GM18517 (cell line): ENCODE measurements around the gene ZNF578.
"Not testable (repeated sequence)": the region's sequence is repeated elsewhere in the genome, so short reads cannot be mapped to it uniquely, and the experiment has no call there.

Experiments
- ATAC-seq: cut with Tn5 transposase; IDR thresholded peaks from one replicate; pipeline ENCODE4 v1.9.1; 2021; ENCODE audit warnings: mild to moderate bottlenecking, moderate library complexity; ENCODE audit not compliant: unreplicated experiment

ZNF578 gene

GRCh38 chr19:52453324-52454094 lies at the start of gene ZNF578:
TSS of gene ZNF578 (plus strand) at chr19:52453553. CDS start at chr19:52501846, 48,293 bp downstream.
- ATAC-seq: no peak

- ATAC-seq: no peak
Observed at GRCh38 chr19:52410276-52410675, 43.1 kb upstream of the ZNF578 start.

DNA sequence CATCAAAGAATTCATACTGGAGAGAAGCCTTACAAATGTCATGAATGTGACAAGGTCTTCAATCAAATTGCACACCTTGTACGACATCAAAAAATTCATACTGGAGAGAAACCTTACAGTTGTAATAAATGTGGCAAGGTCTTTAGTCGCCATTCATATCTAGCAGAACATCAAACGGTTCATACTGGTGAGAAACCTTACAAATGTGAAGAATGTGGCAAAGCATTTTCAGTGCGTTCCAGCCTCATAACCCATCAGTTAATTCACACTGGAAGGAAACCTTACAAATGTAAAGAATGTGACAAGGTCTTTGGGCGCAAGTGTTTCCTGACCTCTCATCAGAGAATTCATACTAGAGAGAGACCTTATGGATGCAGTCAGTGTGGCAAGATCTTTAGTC lies 37.6 kb upstream of the ZNF578 start:
- no peak for ATAC-seq

- no peak for ATAC-seq
Observed at GRCh38 chr19:52428937-52429336, 24.4 kb upstream of the ZNF578 start, which contains the start of gene ZNF534. TSS of gene ZNF534 (plus strand) at chr19:52429148. CDS start at chr19:52431475, 2,327 bp downstream.

GRCh38 chr19:52442179-52442578 lies 11.2 kb upstream of the ZNF578 start:
- ATAC-seq: no peak

- no peak for ATAC-seq
Observed at GRCh38 chr19:52444506-52444905, 8.8 kb upstream of the ZNF578 start.

GRCh38 chr19:52451241-52451640 lies 2.1 kb upstream of the ZNF578 start:
- no peak for ATAC-seq

DNA sequence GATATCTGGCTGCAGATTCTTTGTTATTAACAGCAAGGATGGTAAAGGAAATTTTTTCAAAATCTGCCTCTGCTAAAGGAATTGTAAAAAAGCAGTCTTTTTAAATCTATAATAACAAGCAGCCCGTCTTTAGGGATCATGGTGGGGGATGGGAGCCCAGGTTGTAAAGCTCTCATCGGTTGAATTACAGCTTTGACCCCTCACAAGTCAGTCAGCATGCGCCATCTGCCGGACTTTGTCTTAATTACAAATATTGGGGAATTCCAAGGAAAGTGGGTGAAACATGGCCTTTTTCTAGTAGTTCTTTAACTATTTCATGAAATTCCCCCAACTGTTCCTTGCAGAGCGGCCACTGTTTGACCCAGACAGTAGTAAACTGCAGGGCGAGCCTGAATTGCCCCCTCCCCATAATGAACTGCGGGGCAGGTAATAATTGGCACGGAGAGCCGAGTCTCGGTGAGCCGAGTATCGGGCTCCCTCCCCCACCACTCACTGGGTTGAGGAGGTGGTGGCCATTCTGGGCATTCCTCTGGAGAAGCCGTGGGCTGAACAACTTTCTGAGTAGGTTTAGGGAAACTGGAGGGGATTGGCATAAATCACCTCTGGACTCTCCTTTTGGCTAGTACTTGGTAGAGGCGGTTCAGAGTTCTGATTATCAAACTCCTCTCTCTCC lies 11.6 kb downstream of the ZNF578 start:
- no peak for ATAC-seq

DNA sequence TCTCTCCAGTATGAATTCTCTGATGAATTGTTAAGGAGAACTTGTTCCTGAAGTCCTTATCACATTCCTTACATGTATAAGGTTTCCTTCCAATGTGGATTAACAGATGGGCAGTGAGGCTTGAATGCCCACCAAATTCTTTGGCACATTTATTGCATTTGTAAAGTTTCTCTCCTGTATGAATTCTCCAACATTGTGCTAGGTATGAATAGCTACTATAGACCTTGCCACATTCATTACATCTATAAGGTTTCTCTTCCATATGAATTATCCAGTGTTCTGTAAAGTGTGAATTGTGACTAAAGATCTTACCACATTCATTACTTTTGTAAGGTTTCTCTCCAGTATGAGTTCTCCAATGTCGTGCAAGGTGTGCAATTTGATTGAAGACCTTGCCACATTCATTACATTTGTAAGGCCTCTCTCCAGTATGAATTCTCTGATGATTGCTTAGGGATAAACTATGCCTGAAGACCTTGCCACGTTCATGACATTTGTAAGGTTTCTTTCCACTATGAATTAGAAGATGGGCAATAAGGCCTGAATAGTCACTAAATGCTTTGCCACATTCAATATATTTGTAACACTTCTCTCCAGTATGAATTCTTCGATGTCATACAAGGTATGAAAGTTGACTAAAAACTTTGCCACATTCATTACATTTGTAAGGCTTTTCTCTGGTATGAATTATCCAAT lies 20.4 kb downstream of the ZNF578 start:
- no peak for ATAC-seq

DNA sequence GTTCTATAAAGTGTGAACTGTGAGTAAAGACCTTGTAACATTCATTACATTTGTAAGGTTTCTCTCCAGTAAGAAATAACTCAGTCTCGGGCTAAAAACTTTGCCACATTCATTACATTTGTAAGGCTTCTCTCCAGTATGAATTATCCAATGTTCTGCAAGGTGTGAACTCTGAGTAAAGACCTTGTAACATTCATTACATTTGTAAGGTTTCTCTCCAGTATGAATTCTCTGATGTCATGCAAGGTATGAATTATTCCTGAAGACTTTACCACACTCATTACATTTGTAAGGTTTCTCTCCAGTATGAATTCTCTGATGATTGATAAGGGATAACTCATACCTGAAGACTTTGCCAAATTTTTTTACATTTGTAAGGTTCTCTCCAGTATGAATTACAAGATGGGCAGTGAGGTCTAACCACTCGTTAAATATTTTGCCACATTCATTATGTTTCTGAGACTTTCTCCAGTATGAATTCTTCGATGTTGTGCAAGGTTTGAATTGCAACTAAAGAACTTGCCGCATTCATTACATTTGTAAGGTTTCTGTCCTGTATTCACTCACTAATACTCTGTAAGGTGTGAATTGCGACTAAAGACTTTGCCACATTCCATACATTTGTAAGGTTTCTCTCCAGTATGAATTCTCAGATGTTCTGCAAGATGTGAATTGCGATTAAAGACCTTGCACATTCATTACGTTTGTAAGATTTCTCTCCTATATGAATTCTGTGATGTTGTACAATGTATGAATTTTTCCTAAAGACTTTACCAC lies 21.2 kb downstream of the ZNF578 start:
- ATAC-seq: no peak

- not testable (repeated sequence) for ATAC-seq
Observed at GRCh38 chr19:52484111-52484743, 30.9 kb downstream of the ZNF578 start.

DNA sequence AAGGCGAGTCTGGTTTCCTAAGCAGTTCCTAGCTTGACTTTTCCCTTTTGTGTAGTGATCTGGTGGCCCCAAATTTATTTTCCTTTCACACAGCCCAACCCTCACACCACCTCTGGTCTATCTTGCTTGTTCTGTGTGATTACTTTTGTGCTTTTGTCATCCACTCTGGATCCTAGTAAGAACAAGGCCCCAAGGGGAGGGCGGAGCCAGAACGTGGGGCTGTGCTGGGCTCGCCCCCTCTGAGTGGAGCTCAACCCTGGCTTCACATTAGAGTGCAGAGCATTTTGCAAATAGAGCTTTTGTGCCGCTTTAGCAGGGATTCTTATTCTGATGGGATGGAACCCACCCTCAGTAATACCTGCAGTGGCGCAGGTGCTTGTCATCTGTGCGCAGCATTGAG lies 31.7 kb downstream of the ZNF578 start:
- ATAC-seq: not testable (repeated sequence)

DNA sequence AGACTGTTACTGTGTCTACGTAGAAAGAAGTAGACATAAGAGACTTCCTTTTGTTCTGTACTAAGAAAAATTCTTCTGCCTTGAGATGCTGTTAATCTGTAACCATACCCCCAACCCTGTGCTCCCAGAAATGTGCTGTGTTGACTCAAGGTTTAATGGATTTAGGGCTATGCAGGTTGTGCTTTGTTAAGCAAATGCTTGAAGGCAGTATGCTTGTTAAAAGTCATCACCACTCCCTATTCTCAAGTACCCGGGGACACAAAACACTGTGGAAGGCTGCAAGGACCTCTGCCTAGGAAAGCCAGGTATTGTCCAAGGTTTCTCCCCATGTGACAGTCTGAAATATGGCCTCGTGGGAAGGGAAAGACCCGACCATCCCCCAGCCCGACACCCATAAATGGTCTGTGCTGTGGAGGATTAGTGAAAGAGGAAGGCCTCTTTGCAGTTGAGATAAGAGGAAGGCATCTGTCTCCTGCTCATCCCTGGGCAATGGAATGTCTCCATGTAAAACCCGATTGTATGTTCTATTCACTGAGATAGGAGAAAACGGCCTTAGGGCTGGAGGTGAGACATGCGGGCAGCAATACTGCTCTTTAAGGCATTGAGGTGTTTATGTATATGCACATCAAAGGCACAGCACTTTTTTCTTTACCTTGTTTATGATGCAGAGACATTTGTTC lies 32.3 kb downstream of the ZNF578 start:
- not testable (repeated sequence) for ATAC-seq

- no peak for ATAC-seq
Observed at GRCh38 chr19:52492201-52492993, 39.0 kb downstream of the ZNF578 start.

GRCh38 chr19:52492994-52493470 lies 39.7 kb downstream of the ZNF578 start:
- no peak for ATAC-seq

DNA sequence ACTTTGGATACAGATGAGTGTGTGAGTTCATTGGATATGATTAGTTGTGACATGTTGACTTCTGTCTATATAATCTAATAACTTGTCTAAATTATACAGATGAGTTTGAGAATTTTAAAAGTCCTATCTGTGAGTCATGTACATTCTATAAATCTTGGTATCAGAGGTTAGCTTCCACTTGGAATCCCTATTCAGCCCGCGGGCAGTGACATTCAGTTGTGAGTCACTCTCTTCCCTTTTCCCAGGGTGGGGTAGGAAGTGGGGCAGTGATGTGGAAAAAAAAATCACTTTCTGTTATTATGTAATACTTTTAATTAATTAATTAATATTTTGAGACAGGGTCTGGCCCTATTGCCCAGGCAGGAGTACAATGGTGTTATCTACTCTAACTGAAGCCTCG lies 41.2 kb downstream of the ZNF578 start:
- ATAC-seq: no peak

DNA sequence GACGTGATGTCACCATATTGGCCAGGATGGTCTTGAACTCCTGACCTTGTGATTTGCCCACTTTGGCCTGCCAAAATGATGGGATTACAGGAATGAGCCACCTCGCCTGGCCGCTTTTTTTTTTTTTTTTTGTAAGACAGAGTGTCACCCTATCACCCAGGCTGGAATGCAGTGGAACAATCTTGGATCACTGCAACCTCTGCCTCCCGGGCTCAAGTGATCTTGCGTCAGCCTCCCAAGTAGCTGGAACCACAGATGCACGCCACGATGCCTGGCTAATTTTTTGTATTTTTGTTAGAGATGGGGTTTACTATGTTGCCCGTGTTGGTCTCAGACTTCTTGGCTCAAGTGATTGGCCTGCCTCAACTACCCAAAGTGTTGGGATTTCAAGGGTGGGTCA lies 45.2 kb downstream of the ZNF578 start:
- ATAC-seq: no peak

GRCh38 chr19:52500474-52500873 lies 47.1 kb downstream of the ZNF578 start:
- ATAC-seq: not testable (repeated sequence)

GRCh38 chr19:52500991-52501390 lies 47.6 kb downstream of the ZNF578 start:
- ATAC-seq: not testable (repeated sequence)
